Measurements from ENCODE around the gene DNPH1.

- peak; percentile 75 for TF ChIP-seq CTCF (conservative IDR thresholded peaks at IDR 0.05; ENCODE audit: low read length)
- no peak for TF ChIP-seq EZH2phosphoT487 (IDR thresholded peaks at IDR 0.05; ENCODE audit: borderline replicate concordance)
Measured at GRCh38 chr6:43228951-43229802, at the start of gene DNPH1.
